Tibial nerve (tissue), 4 donors: Measurements from ENCODE around the gene CYP27C1.

Source experiments
- EP300 ChIP-seq, 2 donors: sonication (generic); formaldehyde crosslinking; IDR thresholded peaks; one replicate each; pipeline ENCODE4 v1.6.1; 2017; ENCODE audit warnings: antibody characterized with exemption in 2 of 2, mild to moderate bottlenecking in 1 of 2
- POLR2A ChIP-seq, 2 donors: fragments of 450-650 bp; IDR thresholded peaks; one replicate each; pipeline ENCODE4 v1.6.1; 2017; ENCODE audit warnings: antibody characterized with exemption in 2 of 2, mild to moderate bottlenecking in 2 of 2, moderate library complexity in 2 of 2
- TF ChIP-seq, protein P1 (sequence below), 5 experiments: fragments of 200-600 bp in 3 of 5; fragments of 450-650 bp in 2 of 5; sonication (generic) in 3 of 5; IDR thresholded peaks; one replicate each; pipeline ENCODE4 v1.5.1; 2016 to 2019; ENCODE audit warnings: antibody characterized with exemption in 5 of 5, mild to moderate bottlenecking in 3 of 5, moderate library complexity in 2 of 5

DNA sequence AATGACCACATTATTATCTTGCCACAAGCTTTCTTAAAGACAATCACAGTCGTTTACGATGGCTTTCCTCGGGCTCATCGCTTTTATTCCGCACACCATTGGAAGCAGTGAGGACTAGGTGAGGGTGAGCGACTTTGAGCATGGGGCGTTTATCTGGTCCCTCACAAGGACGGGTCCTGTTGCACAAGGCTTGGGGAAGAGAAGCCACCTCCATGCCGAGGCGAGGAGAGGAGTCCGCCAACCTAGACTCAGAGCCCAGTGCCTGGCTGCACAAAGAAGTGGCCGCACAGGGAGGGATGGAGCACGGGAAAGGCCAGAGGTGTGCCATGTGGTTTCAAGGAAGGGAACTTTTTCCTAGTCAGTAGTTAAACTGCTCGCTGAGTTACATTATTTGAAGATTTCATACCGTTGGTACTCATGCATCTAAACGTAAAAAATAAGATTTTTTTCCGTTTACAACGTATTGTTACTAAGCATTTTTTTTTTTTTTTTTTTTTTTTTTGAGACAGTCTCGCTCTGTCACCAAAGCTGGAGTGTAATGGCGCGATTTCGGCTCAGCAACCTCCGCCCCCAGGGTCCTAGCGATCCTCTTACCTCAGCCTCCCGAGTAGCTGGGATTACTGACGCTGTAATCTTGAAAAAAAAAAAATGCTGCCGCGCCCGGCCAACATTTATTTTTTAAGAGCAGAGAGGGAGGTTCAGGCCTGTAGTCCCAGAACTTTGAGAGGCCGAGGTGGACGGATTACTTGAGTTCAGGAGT lies 849 bp upstream of the CYP27C1 start:
- TF ChIP-seq, protein P1, sequence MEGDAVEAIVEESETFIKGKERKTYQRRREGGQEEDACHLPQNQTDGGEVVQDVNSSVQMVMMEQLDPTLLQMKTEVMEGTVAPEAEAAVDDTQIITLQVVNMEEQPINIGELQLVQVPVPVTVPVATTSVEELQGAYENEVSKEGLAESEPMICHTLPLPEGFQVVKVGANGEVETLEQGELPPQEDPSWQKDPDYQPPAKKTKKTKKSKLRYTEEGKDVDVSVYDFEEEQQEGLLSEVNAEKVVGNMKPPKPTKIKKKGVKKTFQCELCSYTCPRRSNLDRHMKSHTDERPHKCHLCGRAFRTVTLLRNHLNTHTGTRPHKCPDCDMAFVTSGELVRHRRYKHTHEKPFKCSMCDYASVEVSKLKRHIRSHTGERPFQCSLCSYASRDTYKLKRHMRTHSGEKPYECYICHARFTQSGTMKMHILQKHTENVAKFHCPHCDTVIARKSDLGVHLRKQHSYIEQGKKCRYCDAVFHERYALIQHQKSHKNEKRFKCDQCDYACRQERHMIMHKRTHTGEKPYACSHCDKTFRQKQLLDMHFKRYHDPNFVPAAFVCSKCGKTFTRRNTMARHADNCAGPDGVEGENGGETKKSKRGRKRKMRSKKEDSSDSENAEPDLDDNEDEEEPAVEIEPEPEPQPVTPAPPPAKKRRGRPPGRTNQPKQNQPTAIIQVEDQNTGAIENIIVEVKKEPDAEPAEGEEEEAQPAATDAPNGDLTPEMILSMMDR (IDR thresholded peaks at IDR 0.05), result no peak
- TF ChIP-seq POLR2A (IDR thresholded peaks at IDR 0.05) (no peak), EP300 (IDR thresholded peaks at IDR 0.05) (no peak)
